Endothelial cell of umbilical vein (primary cell): ENCODE data around the gene HOXC13.

Source experiments
- EZH2 ChIP-seq: IDR thresholded peaks from 2 replicates; pipeline ENCODE4 v1.6.1; 2012; ENCODE audit warnings: borderline replicate concordance, low read depth, mild to moderate bottlenecking, moderate library complexity, low read length, inconsistent platforms; ENCODE audit not compliant: severe bottlenecking
- FOS ChIP-seq: IDR thresholded peaks from 2 replicates; pipeline ENCODE4 v1.6.1; 2011; ENCODE audit warnings: mild to moderate bottlenecking, low read length, moderate library complexity, borderline replicate concordance; ENCODE audit not compliant: insufficient read depth
- MAX ChIP-seq: IDR thresholded peaks from 2 replicates; pipeline ENCODE4 v1.6.1; 2011; ENCODE audit not compliant: insufficient read depth, insufficient read length
- POLR2A ChIP-seq: IDR thresholded peaks from 2 replicates; pipeline ENCODE4 v1.6.1; 2012; ENCODE audit warnings: low read depth, mild to moderate bottlenecking, control low read depth, low read length
- POLR2AphosphoS5 ChIP-seq: IDR thresholded peaks from 2 replicates; pipeline ENCODE4 v1.6.1; 2012; ENCODE audit warnings: low read depth, mild to moderate bottlenecking, control low read depth, low read length, moderate library complexity; ENCODE audit not compliant: insufficient read depth
- TF ChIP-seq, protein P1 (sequence below), 2 donors: IDR thresholded peaks; 1 replicate in 1 of 2; 2 replicates in 1 of 2; pipeline ENCODE4 v1.5.1; 2011; ENCODE audit warnings: low read length in 2 of 2, mild to moderate bottlenecking in 2 of 2, moderate library complexity in 2 of 2, control low read depth in 1 of 2, inconsistent platforms in 1 of 2, low read depth in 1 of 2; ENCODE audit not compliant: insufficient read depth in 1 of 2; ENCODE audit errors: extremely low read depth in 1 of 2

DNA sequence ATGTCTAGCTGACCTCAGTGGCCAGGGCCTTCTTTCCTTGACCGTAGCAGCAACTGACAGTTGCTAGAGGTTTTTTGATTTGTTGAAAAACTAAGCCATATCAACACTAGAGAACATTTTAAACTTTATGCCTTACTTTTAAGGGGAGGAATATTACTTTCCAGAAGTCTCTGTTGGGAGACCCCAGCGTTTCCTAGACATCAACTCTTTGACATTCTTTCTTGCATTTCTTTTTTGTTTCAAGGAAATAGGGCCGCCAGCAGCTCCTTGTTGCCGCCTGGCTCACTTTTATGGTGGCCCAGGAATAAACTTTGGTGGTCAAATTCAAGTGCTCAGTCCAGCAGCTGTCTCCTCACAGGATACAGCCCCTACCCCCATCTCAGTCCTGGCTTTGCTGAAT is 31.8 kb downstream of the HOXC13 start:
- TF ChIP-seq POLR2AphosphoS5 (no peak), POLR2A (no peak), MAX (no peak), EZH2 (no peak), FOS (no peak)
- TF ChIP-seq, protein P1, sequence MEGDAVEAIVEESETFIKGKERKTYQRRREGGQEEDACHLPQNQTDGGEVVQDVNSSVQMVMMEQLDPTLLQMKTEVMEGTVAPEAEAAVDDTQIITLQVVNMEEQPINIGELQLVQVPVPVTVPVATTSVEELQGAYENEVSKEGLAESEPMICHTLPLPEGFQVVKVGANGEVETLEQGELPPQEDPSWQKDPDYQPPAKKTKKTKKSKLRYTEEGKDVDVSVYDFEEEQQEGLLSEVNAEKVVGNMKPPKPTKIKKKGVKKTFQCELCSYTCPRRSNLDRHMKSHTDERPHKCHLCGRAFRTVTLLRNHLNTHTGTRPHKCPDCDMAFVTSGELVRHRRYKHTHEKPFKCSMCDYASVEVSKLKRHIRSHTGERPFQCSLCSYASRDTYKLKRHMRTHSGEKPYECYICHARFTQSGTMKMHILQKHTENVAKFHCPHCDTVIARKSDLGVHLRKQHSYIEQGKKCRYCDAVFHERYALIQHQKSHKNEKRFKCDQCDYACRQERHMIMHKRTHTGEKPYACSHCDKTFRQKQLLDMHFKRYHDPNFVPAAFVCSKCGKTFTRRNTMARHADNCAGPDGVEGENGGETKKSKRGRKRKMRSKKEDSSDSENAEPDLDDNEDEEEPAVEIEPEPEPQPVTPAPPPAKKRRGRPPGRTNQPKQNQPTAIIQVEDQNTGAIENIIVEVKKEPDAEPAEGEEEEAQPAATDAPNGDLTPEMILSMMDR (IDR thresholded peaks at IDR 0.05; ENCODE audit: extremely low read depth in 1 of 2, insufficient read depth in 1 of 2, low read depth in 1 of 2, low read length in 2 of 2), result no peak
